ENCODE results near the gene SPINK1.

SPINK1 gene

GRCh38 chr5:147855774-147856069, 24.3 kb upstream of the SPINK1 start:
- Mint-ChIP-seq H3K27ac (no peak overlapping the region), H3K9me3 (no peaks in the 10 kb centered on the region), H3K4me3 (no peak overlapping the region), H3K4me1 (no peaks in the 10 kb centered on the region), H3K27me3 (ENCODE audit: low read depth, poor library complexity) (no peaks in the 10 kb centered on the region), H3K36me3 (ENCODE audit: low read depth) (no peaks in the 10 kb centered on the region)
- no peak for DNase-seq
- no peak for TF ChIP-seq CTCF (IDR thresholded peaks at IDR 0.05)

DNA sequence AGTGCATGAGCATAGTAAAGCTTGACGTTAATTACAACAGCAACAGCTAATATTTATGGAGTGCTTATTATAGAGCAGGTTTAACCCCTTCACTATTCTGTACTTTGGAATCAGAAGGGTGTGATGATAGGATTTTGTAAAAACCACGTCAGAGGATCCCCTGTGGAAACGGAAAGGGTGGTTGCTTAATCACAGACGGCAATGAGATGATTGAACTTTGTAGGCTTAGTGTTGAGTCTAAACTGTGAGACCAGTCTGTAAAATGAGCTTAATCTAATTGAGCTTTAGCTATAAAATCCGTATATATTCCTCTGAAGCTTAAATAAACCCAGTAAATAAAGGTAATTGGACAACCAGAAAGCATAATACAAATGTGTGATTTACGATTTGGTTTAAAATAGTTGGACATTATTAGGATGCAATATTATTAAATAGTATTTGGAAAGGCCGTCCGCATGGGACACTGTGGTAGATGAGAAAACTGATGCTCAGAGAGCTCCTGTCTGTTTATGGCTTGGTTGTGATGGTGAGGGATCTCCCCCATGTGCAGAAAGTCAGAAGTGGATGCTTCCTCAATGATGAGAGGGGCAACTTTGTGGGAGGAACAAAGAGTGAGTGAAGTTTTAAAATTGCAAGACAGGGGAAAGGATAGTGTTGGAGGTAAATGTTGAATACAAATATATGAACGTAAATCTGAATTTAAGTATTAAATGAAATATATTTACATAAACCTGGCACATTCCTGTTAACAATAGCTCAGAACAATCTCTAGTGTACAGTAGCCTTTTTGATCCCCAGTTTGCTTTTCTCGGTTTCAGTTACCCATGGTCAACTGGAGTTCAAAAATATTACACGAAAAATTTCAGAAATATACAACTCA, 23.7 kb upstream of the SPINK1 start:
- Mint-ChIP-seq H3K9me3 (no peaks in the 10 kb centered on the region), H3K36me3 (ENCODE audit: low read depth) (no peaks in the 10 kb centered on the region), H3K27me3 (ENCODE audit: low read depth, poor library complexity) (no peaks in the 10 kb centered on the region), H3K4me1 (no peaks in the 10 kb centered on the region), H3K27ac (no peak overlapping the region), H3K4me3 (no peak overlapping the region)
- DNase-seq = no peak
- no peak for TF ChIP-seq CTCF (IDR thresholded peaks at IDR 0.05)

- Mint-ChIP-seq H3K9me3 (no peaks in the 10 kb centered on the region), H3K36me3 (ENCODE audit: low read depth) (no peaks in the 10 kb centered on the region)
- no peak for TF ChIP-seq CTCF (IDR thresholded peaks at IDR 0.05)
These were observed 22.9 kb upstream of the SPINK1 start for GRCh38 chr5:147854331-147854730.

DNA sequence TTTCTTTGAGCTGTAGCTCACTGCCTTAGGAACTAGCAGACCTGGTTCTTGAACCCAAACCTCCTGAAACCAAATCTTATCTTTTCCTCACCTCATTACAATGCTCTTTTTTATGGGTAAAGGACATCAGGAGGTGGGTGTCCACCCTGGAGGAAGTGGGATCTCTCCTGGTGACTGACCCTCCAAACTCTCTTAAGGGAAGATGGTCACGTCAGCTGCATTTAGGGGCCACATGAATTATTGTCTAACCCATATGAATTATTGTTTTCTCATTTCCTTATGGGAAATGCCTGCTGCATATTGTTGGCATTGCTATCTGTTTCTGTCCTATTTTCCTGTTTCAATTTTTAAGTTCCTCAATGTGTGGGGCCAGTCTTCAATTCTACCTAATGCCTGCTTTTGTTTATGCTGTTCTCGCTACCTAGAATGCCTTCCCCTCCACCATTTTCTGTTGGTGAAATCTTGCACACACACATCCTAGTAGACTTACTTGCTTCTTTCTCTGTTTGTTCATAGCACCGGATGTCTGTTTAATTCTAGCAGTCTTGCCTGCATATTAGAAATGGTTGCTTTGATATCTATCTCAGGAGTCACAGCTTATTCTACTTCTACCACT, 22.0 kb upstream of the SPINK1 start:
- no peak overlapping the region for H3K4me3 Mint-ChIP-seq
- no peaks in the 10 kb centered on the region for H3K4me1 Mint-ChIP-seq
- H3K27ac Mint-ChIP-seq = no peak overlapping the region
- H3K27me3 Mint-ChIP-seq (ENCODE audit: low read depth, poor library complexity) = peaks cover 3% of the 10 kb centered on the region
- no peak for TF ChIP-seq CTCF (IDR thresholded peaks at IDR 0.05)
- H3K9me3 Mint-ChIP-seq = no peaks in the 10 kb centered on the region
- no peaks in the 10 kb centered on the region for H3K36me3 Mint-ChIP-seq (ENCODE audit: low read depth)
- no peak for DNase-seq

More at GRCh38 chr5:147854331-147854730, 22.9 kb upstream of the SPINK1 start:
- no peak for DNase-seq
- Mint-ChIP-seq H3K4me1 (no peaks in the 10 kb centered on the region), H3K4me3 (no peak overlapping the region), H3K27ac (no peak overlapping the region), H3K27me3 (ENCODE audit: low read depth, poor library complexity) (peaks cover 2% of the 10 kb centered on the region)

GRCh38 chr5:147852365-147852764, 20.9 kb upstream of the SPINK1 start:
- DNase-seq = no peak
- no peaks in the 10 kb centered on the region for H3K4me1 Mint-ChIP-seq
- no peak overlapping the region for H3K27ac Mint-ChIP-seq
- peaks cover 5% of the 10 kb centered on the region for H3K27me3 Mint-ChIP-seq (ENCODE audit: low read depth, poor library complexity)
- TF ChIP-seq CTCF (IDR thresholded peaks at IDR 0.05) = no peak
- H3K9me3 Mint-ChIP-seq = no peaks in the 10 kb centered on the region
- H3K36me3 Mint-ChIP-seq (ENCODE audit: low read depth) = no peaks in the 10 kb centered on the region
- H3K4me3 Mint-ChIP-seq = no peak overlapping the region

- TF ChIP-seq CTCF (IDR thresholded peaks at IDR 0.05) = no peak
- Mint-ChIP-seq H3K4me1 (no peaks in the 10 kb centered on the region), H3K27me3 (ENCODE audit: low read depth, poor library complexity) (peaks cover 5% of the 10 kb centered on the region), H3K4me3 (no peak overlapping the region), H3K27ac (no peak overlapping the region), H3K9me3 (no peaks in the 10 kb centered on the region), H3K36me3 (ENCODE audit: low read depth) (no peaks in the 10 kb centered on the region)
- DNase-seq = no peak
These were observed 20.1 kb upstream of the SPINK1 start for GRCh38 chr5:147851578-147851977.
